Measurements from ENCODE around the gene ZC2HC1B. TPM values are rescaled to one million over a fixed set of nuclear protein-coding genes. Genes with fewer than 3 reads are reported as not detected.

ZC2HC1B gene
- total RNA-seq, 1 donor from 2014 or later: not detected

DNA sequence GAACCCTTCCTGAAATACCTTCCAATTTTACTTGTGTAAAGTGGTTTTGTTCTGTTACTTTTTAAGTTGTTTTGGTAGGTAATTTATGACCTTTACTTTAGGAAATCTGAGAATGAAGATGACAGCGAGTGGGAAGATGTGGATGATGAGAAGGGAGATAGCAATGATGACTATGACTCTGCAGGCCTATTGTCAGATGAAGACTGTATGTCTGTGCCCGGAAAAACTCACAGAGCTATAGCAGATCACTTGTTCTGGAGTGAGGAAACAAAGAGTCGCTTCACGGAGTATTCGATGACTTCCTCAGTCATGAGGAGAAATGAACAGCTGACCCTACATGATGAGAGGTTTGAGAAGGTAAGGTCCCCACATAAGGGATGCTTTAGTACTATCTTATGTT is 6.6 kb upstream of the ZC2HC1B start:
- Histone ChIP-seq H3K36me3 (peaks cover 30% of the 10 kb centered on the region), H3K9ac (no peak overlapping the region), H3K4me3 (no peak overlapping the region), H3K9me3 (ENCODE audit: low read depth) (no peaks in the 10 kb centered on the region), H4K20me1 (ENCODE audit: low read depth) (no peaks in the 10 kb centered on the region), H3K4me1 (no peaks in the 10 kb centered on the region), H3K27me3 (no peaks in the 10 kb centered on the region), H3K79me2 (ENCODE audit: low read depth) (peaks cover 31% of the 10 kb centered on the region), H3K27ac (no peak overlapping the region), H3F3A (ENCODE audit: low read depth) (no peaks in the 10 kb centered on the region), H2AFZ (replicated peaks) (no peak overlapping the region), H3K4me2 (no peak overlapping the region)
- peaks cover 31% of the 10 kb centered on the region for H3K9me3 Mint-ChIP-seq
- H3K4me1 Mint-ChIP-seq: no peaks in the 10 kb centered on the region
- TF ChIP-seq EZH2phosphoT487 (IDR thresholded peaks at IDR 0.05) (no peak), EZH2 (IDR thresholded peaks at IDR 0.05) (no peak)
- TF ChIP-seq, protein P1, sequence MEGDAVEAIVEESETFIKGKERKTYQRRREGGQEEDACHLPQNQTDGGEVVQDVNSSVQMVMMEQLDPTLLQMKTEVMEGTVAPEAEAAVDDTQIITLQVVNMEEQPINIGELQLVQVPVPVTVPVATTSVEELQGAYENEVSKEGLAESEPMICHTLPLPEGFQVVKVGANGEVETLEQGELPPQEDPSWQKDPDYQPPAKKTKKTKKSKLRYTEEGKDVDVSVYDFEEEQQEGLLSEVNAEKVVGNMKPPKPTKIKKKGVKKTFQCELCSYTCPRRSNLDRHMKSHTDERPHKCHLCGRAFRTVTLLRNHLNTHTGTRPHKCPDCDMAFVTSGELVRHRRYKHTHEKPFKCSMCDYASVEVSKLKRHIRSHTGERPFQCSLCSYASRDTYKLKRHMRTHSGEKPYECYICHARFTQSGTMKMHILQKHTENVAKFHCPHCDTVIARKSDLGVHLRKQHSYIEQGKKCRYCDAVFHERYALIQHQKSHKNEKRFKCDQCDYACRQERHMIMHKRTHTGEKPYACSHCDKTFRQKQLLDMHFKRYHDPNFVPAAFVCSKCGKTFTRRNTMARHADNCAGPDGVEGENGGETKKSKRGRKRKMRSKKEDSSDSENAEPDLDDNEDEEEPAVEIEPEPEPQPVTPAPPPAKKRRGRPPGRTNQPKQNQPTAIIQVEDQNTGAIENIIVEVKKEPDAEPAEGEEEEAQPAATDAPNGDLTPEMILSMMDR (IDR thresholded peaks at IDR 0.05): no peak
- peaks cover 61% of the 10 kb centered on the region for H3K36me3 Mint-ChIP-seq
- H3K27ac Mint-ChIP-seq: no peak overlapping the region
- DNase-seq (ENCODE audit: low spot score): no peak
- H3K4me3 Mint-ChIP-seq: no peak overlapping the region
- no peaks in the 10 kb centered on the region for H3K27me3 Mint-ChIP-seq (ENCODE audit: insufficient read depth, low read depth)

DNA sequence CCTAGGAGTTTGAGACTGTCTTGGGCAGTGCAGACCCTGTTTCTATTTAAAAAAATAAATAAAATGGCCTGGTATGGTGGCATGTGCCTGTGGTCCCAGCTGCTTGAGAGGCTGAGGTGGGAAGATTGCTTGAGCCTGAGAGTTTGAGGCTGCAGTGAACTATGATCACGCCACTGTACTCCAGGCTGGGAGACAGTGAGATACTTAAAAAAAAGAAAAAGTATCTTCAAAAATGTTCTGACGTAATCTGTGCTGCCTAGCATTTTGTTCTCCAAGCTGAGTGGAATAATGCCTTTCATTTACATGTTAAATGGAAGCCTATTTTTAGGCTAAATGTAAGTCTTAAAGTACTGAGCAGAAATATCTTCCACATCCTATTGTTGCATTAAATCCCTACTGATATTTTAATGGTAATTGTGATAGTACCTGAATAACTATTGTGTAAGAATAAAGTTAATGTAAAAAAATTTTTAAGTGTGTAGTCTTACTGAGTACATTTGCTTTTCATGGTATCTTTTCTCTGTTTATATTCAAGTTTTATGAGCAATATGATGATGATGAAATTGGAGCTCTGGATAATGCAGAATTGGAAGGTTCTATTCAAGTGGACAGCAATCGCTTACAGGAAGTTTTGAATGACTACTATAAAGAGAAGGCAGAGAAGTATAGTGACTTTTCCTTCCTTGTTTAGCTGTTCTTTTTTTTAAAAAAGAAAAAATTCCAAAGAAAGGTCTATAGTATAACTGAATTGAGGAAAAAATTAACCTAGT is 4.2 kb upstream of the ZC2HC1B start:
- Histone ChIP-seq H3K4me1 (no peaks in the 10 kb centered on the region), H3F3A (ENCODE audit: low read depth) (no peaks in the 10 kb centered on the region), H3K36me3 (peaks cover 38% of the 10 kb centered on the region), H3K4me2 (no peak overlapping the region), H3K27ac (no peak overlapping the region), H3K4me3 (no peak overlapping the region), H3K9me3 (ENCODE audit: low read depth) (no peaks in the 10 kb centered on the region), H2AFZ (replicated peaks) (no peak overlapping the region), H3K9ac (no peak overlapping the region), H3K79me2 (ENCODE audit: low read depth) (peaks cover 8% of the 10 kb centered on the region), H3K27me3 (no peaks in the 10 kb centered on the region), H4K20me1 (ENCODE audit: low read depth) (no peaks in the 10 kb centered on the region)
- TF ChIP-seq EZH2 (IDR thresholded peaks at IDR 0.05) (no peak), EZH2phosphoT487 (IDR thresholded peaks at IDR 0.05) (no peak)
- TF ChIP-seq, protein P1 (IDR thresholded peaks at IDR 0.05): no peak
- no peaks in the 10 kb centered on the region for H3K27me3 Mint-ChIP-seq (ENCODE audit: insufficient read depth, low read depth)
- H3K27ac Mint-ChIP-seq: no peak overlapping the region
- no peaks in the 10 kb centered on the region for H3K4me1 Mint-ChIP-seq
- H3K9me3 Mint-ChIP-seq: peaks cover 10% of the 10 kb centered on the region
- DNase-seq (ENCODE audit: low spot score): no peak
- no peak overlapping the region for H3K4me3 Mint-ChIP-seq
- peaks cover 47% of the 10 kb centered on the region for H3K36me3 Mint-ChIP-seq

DNA sequence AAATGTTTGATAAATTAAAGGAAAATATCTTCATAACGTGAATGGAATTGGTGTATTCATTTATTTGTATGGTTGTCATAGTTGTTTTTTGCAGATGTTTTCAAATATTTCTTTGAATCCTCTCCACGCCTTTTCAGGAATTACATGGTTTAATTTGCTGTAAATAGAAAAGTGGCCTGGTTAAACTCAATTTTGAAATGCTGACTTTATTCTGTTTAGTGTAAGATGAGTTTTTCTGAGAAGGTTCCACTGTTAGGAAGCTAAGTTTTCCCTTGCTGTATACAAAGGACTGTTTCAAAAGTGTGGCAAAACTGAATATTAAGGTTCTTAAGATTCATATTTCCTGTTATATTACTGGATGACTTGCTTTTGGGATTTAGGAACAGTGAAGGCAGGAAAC is 503 bp upstream of the ZC2HC1B start:
- TF ChIP-seq EZH2 (IDR thresholded peaks at IDR 0.05) (no peak), EZH2phosphoT487 (IDR thresholded peaks at IDR 0.05) (no peak)
- TF ChIP-seq, protein P1 (IDR thresholded peaks at IDR 0.05): no peak
- H3F3A ChIP-seq (ENCODE audit: low read depth): no peaks in the 10 kb centered on the region
- H3K4me3 ChIP-seq: no peak overlapping the region
- H3K9ac ChIP-seq: no peak overlapping the region
- H3K4me1 ChIP-seq: no peaks in the 10 kb centered on the region
- H3K9me3 ChIP-seq (ENCODE audit: low read depth): no peaks in the 10 kb centered on the region
- no peak overlapping the region for H3K27ac ChIP-seq
- no peaks in the 10 kb centered on the region for H4K20me1 ChIP-seq (ENCODE audit: low read depth)
- Mint-ChIP-seq H3K9me3 (peaks cover 9% of the 10 kb centered on the region), H3K27ac (no peak overlapping the region), H3K36me3 (peaks cover 31% of the 10 kb centered on the region), H3K4me3 (no peak overlapping the region), H3K27me3 (ENCODE audit: insufficient read depth, low read depth) (no peaks in the 10 kb centered on the region), H3K4me1 (no peaks in the 10 kb centered on the region)
- H3K4me2 ChIP-seq: no peak overlapping the region
- no peak for DNase-seq (ENCODE audit: low spot score)
- no peaks in the 10 kb centered on the region for H3K27me3 ChIP-seq
- H3K36me3 ChIP-seq: peaks cover 34% of the 10 kb centered on the region
- no peak overlapping the region for H2AFZ ChIP-seq (replicated peaks)
- H3K79me2 ChIP-seq (ENCODE audit: low read depth): no peaks in the 10 kb centered on the region
